OCI-LY1 (cell line): ENCODE results near the gene PCDHGB6.

ENCODE experiments used
- EZH2 ChIP-seq: fragments of 200-600 bp; sonication (generic), shearing (Covaris generic); IDR thresholded peaks from 2 replicates; pipeline ENCODE4 v1.8.0; 2017; ENCODE audit warnings: borderline replicate concordance, mixed run types, mild to moderate bottlenecking, antibody characterized with exemption, low read length, moderate library complexity, mixed read lengths
- TF ChIP-seq, protein P1 (sequence below): fragments of 200-600 bp; sonication (generic), shearing (Covaris generic); IDR thresholded peaks from 2 replicates; pipeline ENCODE4 v1.5.1; 2017; ENCODE audit warnings: mild to moderate bottlenecking, antibody characterized with exemption, low read length, moderate library complexity, mixed read lengths

DNA sequence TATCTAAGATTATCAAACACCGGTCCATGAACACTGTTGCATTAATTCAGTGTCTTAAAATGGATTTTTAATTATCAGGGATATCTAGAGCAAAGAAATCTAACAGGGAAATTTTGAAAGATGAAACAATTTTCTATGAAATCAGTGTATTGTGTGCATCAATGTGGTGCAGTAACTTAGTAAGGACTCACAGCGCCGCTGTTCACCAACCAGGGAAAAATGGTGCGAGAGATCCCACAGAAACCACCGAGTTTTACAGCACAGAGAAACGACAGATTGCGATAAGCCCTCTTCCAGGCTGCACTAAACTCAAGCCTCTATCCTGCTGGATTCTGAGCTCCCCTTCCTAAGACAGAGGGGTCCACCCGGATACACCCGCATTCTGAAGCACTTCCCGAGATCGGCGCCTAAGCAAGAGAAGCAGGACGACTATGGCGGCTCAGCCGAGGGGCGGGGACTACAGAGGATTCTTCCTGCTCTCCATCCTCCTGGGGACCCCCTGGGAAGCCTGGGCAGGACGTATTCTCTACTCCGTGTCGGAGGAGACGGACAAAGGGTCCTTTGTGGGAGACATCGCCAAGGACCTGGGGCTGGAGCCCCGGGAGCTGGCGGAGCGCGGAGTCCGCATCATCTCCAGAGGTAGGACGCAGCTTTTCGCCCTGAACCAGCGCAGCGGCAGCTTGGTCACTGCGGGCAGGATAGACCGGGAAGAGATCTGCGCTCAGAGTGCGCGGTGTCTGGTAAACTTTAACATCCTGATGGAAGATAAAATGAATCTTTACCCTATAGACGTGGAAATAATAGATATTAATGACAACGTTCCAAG lies 25.1 kb upstream of the PCDHGB6 start, which contains the start of gene PCDHGA7:
- TF ChIP-seq, protein P1, sequence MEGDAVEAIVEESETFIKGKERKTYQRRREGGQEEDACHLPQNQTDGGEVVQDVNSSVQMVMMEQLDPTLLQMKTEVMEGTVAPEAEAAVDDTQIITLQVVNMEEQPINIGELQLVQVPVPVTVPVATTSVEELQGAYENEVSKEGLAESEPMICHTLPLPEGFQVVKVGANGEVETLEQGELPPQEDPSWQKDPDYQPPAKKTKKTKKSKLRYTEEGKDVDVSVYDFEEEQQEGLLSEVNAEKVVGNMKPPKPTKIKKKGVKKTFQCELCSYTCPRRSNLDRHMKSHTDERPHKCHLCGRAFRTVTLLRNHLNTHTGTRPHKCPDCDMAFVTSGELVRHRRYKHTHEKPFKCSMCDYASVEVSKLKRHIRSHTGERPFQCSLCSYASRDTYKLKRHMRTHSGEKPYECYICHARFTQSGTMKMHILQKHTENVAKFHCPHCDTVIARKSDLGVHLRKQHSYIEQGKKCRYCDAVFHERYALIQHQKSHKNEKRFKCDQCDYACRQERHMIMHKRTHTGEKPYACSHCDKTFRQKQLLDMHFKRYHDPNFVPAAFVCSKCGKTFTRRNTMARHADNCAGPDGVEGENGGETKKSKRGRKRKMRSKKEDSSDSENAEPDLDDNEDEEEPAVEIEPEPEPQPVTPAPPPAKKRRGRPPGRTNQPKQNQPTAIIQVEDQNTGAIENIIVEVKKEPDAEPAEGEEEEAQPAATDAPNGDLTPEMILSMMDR, result no peak
- TF ChIP-seq EZH2, result no peak
